ENCODE results near the gene FREM2. TPM values are rescaled to one million over a fixed set of nuclear protein-coding genes. Genes with fewer than 3 reads are reported as not detected.

FREM2 gene
- total and polyA plus RNA-seq, 2 of the 13 experiments (the other 11 are each of a cell fraction or from before 2014, with no cell fraction given) = not detected

DNA sequence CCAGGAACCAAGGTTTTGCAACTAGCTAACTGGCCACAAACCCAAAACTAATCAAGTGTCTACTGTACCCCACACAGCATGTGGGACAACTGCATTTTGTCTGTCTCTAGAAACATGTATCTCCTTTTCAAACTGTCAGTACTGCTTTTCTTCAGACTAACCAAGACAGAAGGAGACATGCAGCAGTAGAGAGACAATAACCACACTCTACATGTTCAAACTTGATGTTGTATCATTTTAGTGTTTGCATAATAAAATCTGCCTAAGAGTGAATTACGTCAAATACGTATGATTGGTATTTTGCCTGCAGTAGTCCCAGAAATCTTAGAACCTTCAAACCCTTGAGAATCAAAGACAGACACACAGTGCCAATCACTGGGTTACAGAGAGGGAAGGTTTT, 22.0 kb upstream of the FREM2 start (continued):
- TF ChIP-seq ZNF333 (CRISPR knock-in tag; IDR thresholded peaks at IDR 0.05; ENCODE audit: borderline replicate concordance) (no peak), ZNF556 (CRISPR knock-in tag; IDR thresholded peaks at IDR 0.05; ENCODE audit: borderline replicate concordance) (no peak)

DNA sequence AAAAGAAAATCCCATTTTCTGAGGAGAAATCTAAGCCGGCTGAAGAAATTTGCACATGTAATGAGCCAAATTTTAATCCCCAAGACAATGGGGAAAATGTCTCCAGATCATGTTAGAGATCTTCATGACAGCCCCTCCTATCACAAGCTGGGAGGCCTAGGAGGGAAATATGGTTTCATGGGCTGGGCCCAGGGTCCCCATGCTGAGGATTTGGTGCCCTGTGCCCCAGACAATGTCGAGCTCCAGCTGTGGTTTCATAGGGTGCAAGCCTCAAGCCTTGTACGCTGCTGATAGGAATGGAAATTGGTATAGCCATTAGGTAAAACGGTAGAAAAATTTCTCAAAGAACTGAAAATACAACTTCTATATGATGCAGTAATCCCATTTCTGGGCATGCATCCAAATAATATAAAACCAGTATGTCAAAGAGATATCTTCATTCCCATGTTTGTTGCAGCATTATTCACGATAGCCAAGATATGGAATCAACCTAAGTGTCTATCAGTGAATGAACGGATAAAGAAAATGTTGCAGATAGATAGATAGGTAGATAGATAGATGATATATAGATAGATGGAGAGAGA, 19.3 kb upstream of the FREM2 start:
- Histone ChIP-seq H3K36me3 (replicated peaks in 1 of 2; ENCODE audit: control insufficient read depth in 1 of 2, insufficient read depth in 2 of 2, low read length in 2 of 2) (no peaks in the 10 kb centered on the region), H3K27me3 (ENCODE audit: control insufficient read depth in 1 of 2, insufficient read depth in 2 of 2, low read length in 2 of 2) (no peaks in the 10 kb centered on the region), H2AFZ (ENCODE audit: low read length) (no peak overlapping the region), H3K79me2 (ENCODE audit: insufficient read depth, low read length) (no peaks in the 10 kb centered on the region), H3K4me3 (replicated peaks in 1 of 3; ENCODE audit: insufficient read depth in 1 of 3, low read depth in 2 of 3, low read length in 3 of 3) (no peak overlapping the region), H3K4me1 (ENCODE audit: insufficient read depth, low read length) (no peaks in the 10 kb centered on the region), H3K4me2 (ENCODE audit: low read depth, low read length) (no peak overlapping the region), H3K27ac (ENCODE audit: extremely low read length, insufficient read depth, low read length) (no peak overlapping the region), H4K20me1 (ENCODE audit: insufficient read depth, low read length) (no peaks in the 10 kb centered on the region), H3K9me3 (ENCODE audit: low read length) (no peaks in the 10 kb centered on the region), H3K9ac (ENCODE audit: insufficient read depth, low read depth, low read length) (no peak overlapping the region)
- no peak for FAIRE-seq
- 12% methylated on average over 6 of the region's 6 CpGs for WGBS (ENCODE audit: low lambda C conversion rate)
- TF ChIP-seq, protein P1, sequence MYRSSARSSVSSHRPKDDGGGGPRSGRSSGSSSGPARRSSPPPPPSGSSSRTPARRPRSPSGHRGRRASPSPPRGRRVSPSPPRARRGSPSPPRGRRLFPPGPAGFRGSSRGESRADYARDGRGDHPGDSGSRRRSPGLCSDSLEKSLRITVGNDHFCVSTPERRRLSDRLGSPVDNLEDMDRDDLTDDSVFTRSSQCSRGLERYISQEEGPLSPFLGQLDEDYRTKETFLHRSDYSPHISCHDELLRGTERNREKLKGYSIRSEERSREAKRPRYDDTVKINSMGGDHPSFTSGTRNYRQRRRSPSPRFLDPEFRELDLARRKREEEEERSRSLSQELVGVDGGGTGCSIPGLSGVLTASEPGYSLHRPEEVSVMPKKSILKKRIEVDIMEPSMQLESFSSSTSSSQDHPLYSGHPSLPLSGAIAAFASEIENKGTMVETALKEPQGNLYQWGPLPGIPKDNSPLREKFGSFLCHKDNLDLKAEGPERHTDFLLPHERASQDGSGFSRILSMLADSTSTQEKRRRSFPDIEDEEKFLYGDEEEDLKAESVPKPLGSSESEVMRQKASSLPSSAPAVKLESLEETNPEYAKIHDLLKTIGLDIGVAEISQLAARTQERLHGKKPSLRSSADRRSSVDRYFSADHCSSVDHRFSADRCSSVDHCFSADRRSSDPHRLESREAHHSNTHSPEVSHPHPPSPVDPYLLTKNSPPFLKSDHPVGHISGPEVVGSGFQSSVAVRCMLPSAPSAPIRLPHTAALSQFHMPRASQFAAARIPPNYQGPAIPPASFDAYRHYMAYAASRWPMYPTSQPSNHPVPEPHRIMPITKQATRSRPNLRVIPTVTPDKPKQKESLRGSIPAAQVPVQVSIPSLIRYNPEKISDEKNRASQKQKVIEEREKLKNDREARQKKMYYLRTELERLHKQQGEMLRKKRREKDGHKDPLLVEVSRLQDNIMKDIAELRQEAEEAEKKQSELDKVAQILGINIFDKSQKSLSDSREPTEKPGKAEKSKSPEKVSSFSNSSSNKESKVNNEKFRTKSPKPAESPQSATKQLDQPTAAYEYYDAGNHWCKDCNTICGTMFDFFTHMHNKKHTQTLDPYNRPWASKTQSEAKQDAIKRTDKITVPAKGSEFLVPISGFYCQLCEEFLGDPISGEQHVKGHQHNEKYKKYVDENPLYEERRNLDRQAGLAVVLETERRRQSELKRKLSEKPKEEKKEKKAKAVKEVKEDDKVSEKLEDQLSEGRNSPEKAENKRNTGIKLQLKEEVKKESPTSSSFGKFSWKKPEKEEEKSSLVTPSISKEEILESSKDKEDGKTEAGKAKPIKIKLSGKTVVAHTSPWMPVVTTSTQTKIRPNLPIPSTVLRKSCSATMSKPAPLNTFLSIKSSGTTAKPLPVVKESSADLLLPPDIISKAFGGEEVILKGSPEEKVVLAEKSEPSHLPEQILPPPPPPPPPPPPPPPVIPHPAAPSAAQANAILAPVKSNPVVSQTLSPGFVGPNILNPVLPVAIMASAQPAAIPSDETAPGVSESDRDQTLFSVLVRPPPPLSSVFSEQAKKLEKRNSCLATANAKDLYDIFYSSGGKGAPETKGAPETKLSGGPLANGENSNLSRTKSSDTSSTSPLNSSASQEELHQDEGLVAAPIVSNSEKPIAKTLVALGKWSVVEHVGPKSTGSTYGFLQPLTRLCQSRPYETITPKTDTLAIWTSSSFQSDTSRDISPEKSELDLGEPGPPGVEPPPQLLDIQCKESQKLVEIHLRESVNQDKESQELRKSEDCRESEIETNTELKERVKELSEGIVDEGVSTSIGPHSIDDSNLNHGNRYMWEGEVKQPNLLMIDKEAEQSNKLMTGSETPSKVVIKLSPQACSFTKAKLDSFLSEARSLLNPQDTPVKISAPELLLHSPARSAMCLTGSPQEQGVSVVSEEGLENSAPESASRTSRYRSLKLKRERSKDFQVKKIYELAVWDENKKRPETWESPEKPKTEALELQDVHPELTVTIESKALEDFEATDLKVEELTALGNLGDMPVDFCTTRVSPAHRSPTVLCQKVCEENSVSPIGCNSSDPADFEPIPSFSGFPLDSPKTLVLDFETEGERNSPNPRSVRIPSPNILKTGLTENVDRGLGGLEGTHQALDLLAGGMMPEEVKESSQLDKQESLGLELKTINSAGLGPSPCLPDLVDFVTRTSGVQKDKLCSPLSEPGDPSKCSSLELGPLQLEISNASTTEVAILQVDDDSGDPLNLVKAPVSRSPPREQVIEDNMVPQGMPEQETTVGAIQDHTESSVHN (CRISPR knock-in tag; IDR thresholded peaks at IDR 0.05) = no peak
- TF ChIP-seq ZNF780A (CRISPR knock-in tag; IDR thresholded peaks at IDR 0.05) (no peak), ZNF10 (CRISPR knock-in tag; IDR thresholded peaks at IDR 0.05; ENCODE audit: borderline replicate concordance, low read depth) (no peak), NONO (IDR thresholded peaks at IDR 0.05) (no peak), NONO (CRISPR knock-in tag; conservative IDR thresholded peaks at IDR 0.05) (no peak)
- no peak for DNase-seq (ENCODE audit: low spot score)
- ChIA-PET CTCF (ENCODE audit: low intra/inter-chr PET ratio, low total read pairs) (no interaction called here), POLR2A (no interaction called here)
- no peak for ATAC-seq
- in situ Hi-C loops (cut with HindIII; ENCODE audit: extremely low pct_ligation_motif_present, low pct_unique_long_range_greater_than_20kb) (no loop called here), intact Hi-C loops (cut with micrococcal nuclease; ENCODE audit: unreplicated experiment) (no loop called here)
- BruUV-seq (replicated peaks) = no TSS peak
